Stimulated activated CD4-positive, alpha-beta T cell treated with anti-CD3 and anti-CD28 coated beads, Interleukin-12 subunit alpha, Interleukin-12 subunit beta, amount 100 ng/mL, for 4 hours (primary cell): ENCODE data around the gene EHD1.
"Not testable (repeated sequence)": the region's sequence is repeated elsewhere in the genome, so short reads cannot be mapped to it uniquely, and the experiment has no call there.

ENCODE experiments used
- DNase-seq: peaks from one replicate; pipeline ENCODE4 v3.0.0-alpha.2; 2020

The EHD1 gene

GRCh38 chr11:64823568-64824119 is 54.8 kb downstream of the EHD1 start:
- no peak for DNase-seq

GRCh38 chr11:64817476-64817875 is 60.9 kb downstream of the EHD1 start:
- DNase-seq: no peak

GRCh38 chr11:64815433-64815832 is 63.0 kb downstream of the EHD1 start:
- DNase-seq: not testable (repeated sequence)

- no peak for DNase-seq
These were observed 63.7 kb downstream of the EHD1 start for GRCh38 chr11:64814712-64815187.

GRCh38 chr11:64813826-64814225 is 64.6 kb downstream of the EHD1 start:
- DNase-seq: no peak

- DNase-seq: peak; percentile 29
These were observed 67.5 kb downstream of the EHD1 start for GRCh38 chr11:64810891-64811272.

- DNase-seq: peak; percentile 76
These were observed 68.0 kb downstream of the EHD1 start, which contains the start of gene MEN1 for GRCh38 chr11:64810271-64810890. Gene MEN1 (minus strand): TSS chr11:64810551. CDS start chr11:64810109, 442 bp downstream.

- DNase-seq: peak; percentile 26
These were observed 68.6 kb downstream of the EHD1 start for GRCh38 chr11:64809781-64810241.

GRCh38 chr11:64805481-64805880 is 72.9 kb downstream of the EHD1 start:
- no peak for DNase-seq

GRCh38 chr11:64804346-64805210 is 73.8 kb downstream of the EHD1 start:
- DNase-seq: no peak

GRCh38 chr11:64803846-64804345 is 74.5 kb downstream of the EHD1 start:
- no peak for DNase-seq

GRCh38 chr11:64803158-64803845 is 75.1 kb downstream of the EHD1 start, which contains the start of gene MAP4K2:
Gene MAP4K2 (minus strand): TSS chr11:64803214. CDS start chr11:64803149, 65 bp downstream.
- peak; percentile 87 for DNase-seq

- no peak for DNase-seq
These were observed 75.9 kb downstream of the EHD1 start for GRCh38 chr11:64802370-64803157.
